Common myeloid progenitor, CD34-positive (primary cell): ENCODE measurements around the gene CD209.

ENCODE experiments used
- CTCF ChIA-PET: fragments of 350-600 bp; sonication (Branson Sonifier 250); formaldehyde crosslinking; loops from one replicate; lab custom pipeline; 2021; ENCODE audit warnings: antibody characterized with exemption; lab: Charles Lee
- POLR2A ChIA-PET: fragments of 350-600 bp; sonication (Branson Sonifier 250); formaldehyde crosslinking; loops from one replicate; lab custom pipeline; 2021; ENCODE audit warnings: antibody characterized with exemption; lab: Charles Lee
- DNase-seq, 3 donors: peaks; one replicate each; pipeline versions ENCODE4 v3.0.0 to v3.0.0-alpha.2; 2013
- H3K27ac ChIP-seq, 2 experiments: 1 replicate in 1 of 2; 2 replicates in 1 of 2; pipeline ENCODE4 v1.7.0; 2013; ENCODE audit warnings: inconsistent platforms in 2 of 2, low read length in 2 of 2, mild to moderate bottlenecking in 2 of 2, low read depth in 1 of 2, moderate library complexity in 1 of 2; ENCODE audit not compliant: severe bottlenecking in 2 of 2, insufficient read depth in 1 of 2, poor library complexity in 1 of 2
- H3K27me3 ChIP-seq, 5 experiments: replicated peaks in 2 of 5; 1 replicate in 3 of 5; 2 replicates in 2 of 5; pipeline versions ENCODE4 v1.6.1 to v1.7.0; 2013; ENCODE audit warnings: low read length in 4 of 5, mild to moderate bottlenecking in 2 of 5, moderate library complexity in 2 of 5, inconsistent platforms in 1 of 5; ENCODE audit not compliant: insufficient read depth in 5 of 5, control insufficient read depth in 4 of 5
- H3K36me3 ChIP-seq, 4 experiments: 1 replicate in 2 of 4; 2 replicates in 2 of 4; pipeline versions ENCODE4 v1.6.1 to v1.7.0; 2013; ENCODE audit warnings: low read length in 3 of 4, control low read depth in 1 of 4, mild to moderate bottlenecking in 1 of 4; ENCODE audit not compliant: control insufficient read depth in 4 of 4, insufficient read depth in 4 of 4
- H3K4me1 ChIP-seq, 4 experiments: 1 replicate in 3 of 4; 2 replicates in 1 of 4; pipeline versions ENCODE4 v1.6.1 to v1.7.1; 2013; ENCODE audit warnings: low read length in 3 of 4, mild to moderate bottlenecking in 3 of 4, control low read depth in 1 of 4, inconsistent platforms in 1 of 4, moderate library complexity in 1 of 4; ENCODE audit not compliant: control insufficient read depth in 4 of 4, insufficient read depth in 4 of 4; ENCODE audit errors: control extremely low read depth in 1 of 4
- H3K4me3 ChIP-seq, 7 experiments: 1 replicate in 4 of 7; 2 replicates in 3 of 7; pipeline versions ENCODE4 v1.5.1 to v1.7.0; 2013; ENCODE audit warnings: mild to moderate bottlenecking in 7 of 7, low read length in 6 of 7, moderate library complexity in 6 of 7, inconsistent platforms in 2 of 7, low read depth in 2 of 7, control low read depth in 1 of 7; ENCODE audit not compliant: insufficient read depth in 4 of 7, control insufficient read depth in 1 of 7; ENCODE audit errors: extremely low read depth in 1 of 7
- H3K9me3 ChIP-seq, 5 experiments: 1 replicate in 4 of 5; 2 replicates in 1 of 5; pipeline versions ENCODE4 v1.6.1 to v1.7.1; 2013; ENCODE audit warnings: low read length in 4 of 5, mild to moderate bottlenecking in 2 of 5, inconsistent platforms in 1 of 5, low read depth in 1 of 5, moderate library complexity in 1 of 5; ENCODE audit not compliant: control insufficient read depth in 4 of 5, insufficient read depth in 2 of 5; ENCODE audit errors: control extremely low read depth in 1 of 5
- WGBS: methylation state at CpG from one replicate; pipeline ENCODE4 v1.1.5; 2013; ENCODE audit not compliant: insufficient coverage; 5-methylcytosine and 5-hydroxymethylcytosine counted together

The CD209 gene

DNA sequence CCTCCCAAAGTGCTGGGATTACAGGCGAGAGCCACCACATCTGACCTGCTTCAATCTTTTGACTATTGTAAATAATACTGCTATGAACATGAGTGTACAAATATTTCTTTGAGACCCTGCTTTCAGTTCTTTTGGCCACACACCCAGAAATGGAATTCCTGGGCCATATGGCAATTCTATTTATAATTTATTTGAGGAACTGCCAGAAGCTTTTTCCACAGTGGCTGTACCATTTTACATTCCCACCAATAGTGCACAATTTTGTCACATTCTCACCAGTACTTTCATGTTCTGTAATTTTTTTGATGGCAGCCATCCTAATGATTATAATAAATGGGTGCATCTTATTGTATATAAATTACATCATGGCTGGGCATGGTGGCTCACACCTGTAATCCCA lies 31.7 kb downstream of the CD209 start:
- no peak for DNase-seq
- no CpG with 5 or more reads among the region's 1 CpG for WGBS
- Histone ChIP-seq H3K36me3 (no peaks in the 10 kb centered on the region), H3K4me3 (no peak overlapping the region), H3K27ac (no peak overlapping the region), H3K27me3 (no peaks in the 10 kb centered on the region), H3K4me1 (peaks cover 0 to 36% (median 6%) of the 10 kb centered on the region in 4 experiments), H3K9me3 (peaks cover 0 to 5% (median 2%) of the 10 kb centered on the region in 5 experiments)
- ChIA-PET CTCF (interaction anchor here (1.2 kb wide), 1 partner anchor 35 kb away, joined by 3 read pairs; the partner anchor contains the start of gene TRAPPC5), POLR2A (interaction anchor here (0.7 kb wide), 1 partner anchor 32 kb away, joined by 9 read pairs; the partner anchor contains the start of gene CD209)

GRCh38 chr19:7710616-7711015 lies 36.7 kb downstream of the CD209 start:
- H3K27ac ChIP-seq: no peak overlapping the region
- POLR2A ChIA-PET: interaction anchor here (0.6 kb wide), 1 partner anchor 34 kb away, joined by 3 read pairs; no protein-coding TSS in a partner anchor
- 78% methylated on average over 5 of the region's 5 CpGs for WGBS

GRCh38 chr19:7709932-7710460 lies 37.3 kb downstream of the CD209 start:
- WGBS: 89% methylated on average over 5 of the region's 10 CpGs
- POLR2A ChIA-PET: no interaction called here

More at GRCh38 chr19:7710616-7711015, 36.7 kb downstream of the CD209 start:
- H3K27me3 ChIP-seq: no peaks in the 10 kb centered on the region
- no peak overlapping the region for H3K4me3 ChIP-seq
- no peaks in the 10 kb centered on the region for H3K9me3 ChIP-seq
- CTCF ChIA-PET: no interaction called here
- no peak for DNase-seq
- H3K4me1 ChIP-seq: peaks cover 2 to 45% (median 24%) of the 10 kb centered on the region in 4 experiments
- no peaks in the 10 kb centered on the region for H3K36me3 ChIP-seq

DNA sequence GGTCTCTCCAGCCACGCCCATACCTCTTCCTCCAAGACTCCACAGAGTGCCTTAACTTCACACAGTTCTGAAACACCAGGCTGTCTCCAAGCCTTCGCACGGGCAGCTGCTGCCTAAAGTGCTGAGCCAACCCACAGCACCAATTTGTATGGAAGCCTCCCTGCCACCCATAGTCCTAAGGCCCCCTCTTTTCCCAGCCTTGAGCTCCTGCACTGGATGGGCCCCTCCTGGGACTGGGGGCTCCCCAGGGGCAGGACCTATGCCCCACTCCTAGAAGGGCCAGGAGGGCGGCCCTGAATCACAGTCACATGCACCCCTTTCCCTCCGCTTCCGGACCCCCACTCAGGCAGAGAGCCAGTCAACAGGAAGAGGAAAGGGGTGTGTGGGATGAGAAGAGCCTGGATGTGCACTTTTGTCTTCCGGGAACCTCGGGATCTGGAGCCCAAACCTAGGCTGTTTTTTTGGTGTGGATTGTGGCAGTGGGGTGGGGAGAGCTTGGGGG lies 40.3 kb downstream of the CD209 start:
- Histone ChIP-seq H3K27ac (no peak overlapping the region), H3K36me3 (no peaks in the 10 kb centered on the region), H3K27me3 (no peaks in the 10 kb centered on the region), H3K4me1 (peaks cover 2 to 46% (median 32%) of the 10 kb centered on the region in 4 experiments), H3K4me3 (no peak overlapping the region), H3K9me3 (no peaks in the 10 kb centered on the region)
- WGBS: 40% methylated on average over 1 of the region's 8 CpGs
- ChIA-PET POLR2A (interaction anchor here (1.2 kb wide), 1 partner anchor 26 kb away, joined by 3 read pairs; the partner anchor contains the start of gene TRAPPC5), CTCF (no interaction called here)
- DNase-seq: no peak

More at GRCh38 chr19:7709932-7710460, 37.3 kb downstream of the CD209 start:
- Histone ChIP-seq H3K36me3 (no peaks in the 10 kb centered on the region), H3K27me3 (no peaks in the 10 kb centered on the region), H3K4me3 (no peak overlapping the region), H3K27ac (no peak overlapping the region), H3K9me3 (no peaks in the 10 kb centered on the region), H3K4me1 (peaks cover 2 to 48% (median 29%) of the 10 kb centered on the region in 4 experiments)
- CTCF ChIA-PET: interaction anchor here (1.5 kb wide), 1 partner anchor 10 kb away, joined by 3 read pairs; no protein-coding TSS in a partner anchor
- no peak for DNase-seq

GRCh38 chr19:7706188-7706954 lies 41.0 kb downstream of the CD209 start:
- POLR2A ChIA-PET: interaction anchor here (1.2 kb wide), 1 partner anchor 25 kb away, joined by 3 read pairs; the partner anchor contains the start of gene TRAPPC5
- 86% methylated on average over 12 of the region's 14 CpGs for WGBS
- no peaks in the 10 kb centered on the region for H3K9me3 ChIP-seq
- no peak for DNase-seq
- H3K27ac ChIP-seq: no peak overlapping the region
- peaks cover 2 to 46% (median 32%) of the 10 kb centered on the region in 4 experiments for H3K4me1 ChIP-seq
- H3K27me3 ChIP-seq: no peaks in the 10 kb centered on the region
- H3K36me3 ChIP-seq: no peaks in the 10 kb centered on the region
- H3K4me3 ChIP-seq: peak overlapping the region in 3 of 7 experiments; percentile 1 to 63 (median 32)
- CTCF ChIA-PET: interaction anchor here (1.5 kb wide), 1 partner anchor 21 kb away, joined by 3 read pairs; no protein-coding TSS in a partner anchor

DNA sequence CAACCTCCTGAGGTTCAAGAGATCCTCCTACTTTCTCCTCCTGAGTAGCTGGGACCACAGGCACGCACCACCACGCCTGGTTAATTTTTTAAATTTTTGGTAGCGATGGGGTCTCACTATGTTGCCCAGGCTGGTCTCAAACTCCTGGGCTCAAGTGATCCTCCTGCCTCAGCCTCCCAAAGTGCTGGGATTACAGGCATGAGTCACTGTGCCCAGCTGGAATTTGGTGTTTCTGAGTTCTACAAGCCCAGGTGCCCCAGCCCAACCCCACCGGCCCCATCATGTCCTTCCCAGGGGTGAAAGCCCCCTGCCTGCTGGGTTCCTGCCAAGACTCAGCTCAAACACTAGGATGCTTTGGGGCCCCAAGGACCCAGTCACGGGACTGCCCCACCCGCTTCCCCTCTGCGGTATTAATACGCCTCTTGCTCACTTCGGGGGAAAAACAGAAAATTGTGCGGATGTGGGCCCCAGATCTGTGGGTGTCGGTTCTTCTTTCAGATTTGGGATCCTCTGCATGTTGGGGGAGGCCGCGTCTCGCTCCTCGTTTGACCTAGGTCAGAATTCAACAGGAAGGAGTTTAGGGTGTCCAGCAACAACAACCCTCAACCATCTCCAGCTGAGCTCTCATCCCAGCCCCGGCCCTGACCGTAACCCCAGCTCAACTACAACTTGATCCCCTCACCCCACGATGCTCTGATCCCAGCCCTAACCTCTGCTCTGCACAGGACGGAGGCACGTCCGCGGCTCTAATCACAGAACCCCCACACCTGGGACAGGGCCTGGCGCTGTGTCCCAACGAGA lies 41.7 kb downstream of the CD209 start:
- H3K36me3 ChIP-seq: no peaks in the 10 kb centered on the region
- peaks cover 2 to 44% (median 32%) of the 10 kb centered on the region in 4 experiments for H3K4me1 ChIP-seq
- no peak overlapping the region for H3K27ac ChIP-seq
- WGBS: 19% methylated on average over 17 of the region's 24 CpGs
- H3K9me3 ChIP-seq: no peaks in the 10 kb centered on the region
- DNase-seq: peak; percentile 80 to 95 (median 93)
- peak overlapping the region in 4 of 7 experiments; percentile 1 to 63 (median 28) for H3K4me3 ChIP-seq
- ChIA-PET POLR2A (interaction anchor here (1.0 kb wide), 1 partner anchor 24 kb away, joined by 3 read pairs; no protein-coding TSS in a partner anchor), CTCF (interaction anchor here (1.5 kb wide), 1 partner anchor 20 kb away, joined by 3 read pairs; no protein-coding TSS in a partner anchor)
- H3K27me3 ChIP-seq: no peaks in the 10 kb centered on the region
